GM12878 (cell line): Measurements from ENCODE around the gene THUMPD3. TPM values are rescaled to one million over a fixed set of nuclear protein-coding genes. Genes with fewer than 3 reads are reported as not detected.
A peak's percentile ranks its signal among the peaks of the same experiment; 100 is the strongest.

ENCODE experiments used
- ATAC-seq: fragments of 200-7000 bp; cut with Tn5 transposase; 3 replicates; pipeline ENCODE4 v1.9.1; 2020; ENCODE audit warnings: mild to moderate bottlenecking, moderate library complexity
- BruUV-seq: library from RNA; stranded (reverse); fragments of 400-500 nt; replicated peaks from 2 replicates; lab custom pipeline; 2021; lab: Mats Ljungman, UMichigan
- CTCF ChIA-PET: fragments of 300-600 bp; sonication (Branson Sonifier 250); formaldehyde crosslinking; extraction: SDS; loops from one replicate; lab custom pipeline; 2021; ENCODE audit warnings: inconsistent platforms; lab: Yijun Ruan, JAX
- POLR2A ChIA-PET: fragments of 350-600 bp; formaldehyde crosslinking; extraction: SDS; loops from one replicate; lab custom pipeline; 2021; ENCODE audit warnings: inconsistent platforms; lab: Charles Lee
- RAD21 ChIA-PET: fragments of 300-600 bp; sonication (Branson Sonifier 250); formaldehyde crosslinking; loops from one replicate; lab custom pipeline; 2023; ENCODE audit warnings: antibody characterized with exemption; ENCODE audit not compliant: unreplicated experiment; lab: Charles Lee
- SMC1A ChIA-PET: fragments of 300-600 bp; sonication (Branson Sonifier 250); formaldehyde crosslinking; loops from one replicate; lab custom pipeline; 2023; ENCODE audit not compliant: unreplicated experiment, uncharacterized antibody; lab: Charles Lee
- DNase-seq: peaks from one replicate; pipeline ENCODE4 v3.0.0-alpha.2; 2011; ENCODE audit warnings: low read depth, low spot score
- FAIRE-seq: peaks from 3 replicates; lab custom pipeline; 2011; peaks lifted over from hg19 to GRCh38; lab: Jason Lieb, UNC
- H2AFZ ChIP-seq: 2 replicates; pipeline ENCODE4 v1.6.0; 2011; ENCODE audit warnings: low read depth, low read length, control low read depth; ENCODE audit not compliant: control insufficient read depth
- H3K27ac ChIP-seq: 2 replicates; pipeline ENCODE4 v1.5.1; 2011; ENCODE audit warnings: control low read depth; ENCODE audit not compliant: control insufficient read depth, insufficient read depth
- H3K27me3 ChIP-seq, 2 experiments: replicated peaks in 1 of 2; 2 replicates each; pipeline versions ENCODE4 v1.6.0 to v1.6.1; 2011; ENCODE audit warnings: low read length in 1 of 2; ENCODE audit not compliant: control insufficient read depth in 2 of 2, insufficient read depth in 2 of 2
- H3K36me3 ChIP-seq, 2 experiments: 2 replicates each; pipeline ENCODE4 v1.5.1; 2011; ENCODE audit warnings: low read length in 1 of 2; ENCODE audit not compliant: control insufficient read depth in 2 of 2, insufficient read depth in 2 of 2
- H3K4me1 ChIP-seq: 2 replicates; pipeline ENCODE4 v1.6.1; 2011; ENCODE audit warnings: mild to moderate bottlenecking, low read length, moderate library complexity, mixed read lengths; ENCODE audit not compliant: control insufficient read depth, insufficient read depth
- H3K4me2 ChIP-seq: 2 replicates; pipeline ENCODE4 v1.6.0; 2011; ENCODE audit warnings: control low read depth; ENCODE audit not compliant: control insufficient read depth, insufficient read depth
- H3K4me3 ChIP-seq: fragments of 200-600 bp; sonication (generic); 2 replicates; pipeline ENCODE4 v1.5.1; 2016
- H3K79me2 ChIP-seq: 2 replicates; pipeline ENCODE4 v1.6.0; 2011; ENCODE audit warnings: low read length; ENCODE audit not compliant: control insufficient read depth, insufficient read depth
- H3K9ac ChIP-seq: 2 replicates; pipeline ENCODE4 v1.8.0; 2011; ENCODE audit warnings: low read length, control low read depth, mixed read lengths; ENCODE audit not compliant: control insufficient read depth, insufficient read depth
- H3K9me3 ChIP-seq: replicated peaks from 3 replicates; pipeline ENCODE4 v1.5.1; 2011; ENCODE audit warnings: mild to moderate bottlenecking, low read length; ENCODE audit not compliant: control insufficient read depth, insufficient read depth
- H4K20me1 ChIP-seq: 2 replicates; pipeline ENCODE4 v1.6.0; 2011; ENCODE audit not compliant: control insufficient read depth, insufficient read depth
- LARP7 ChIP-seq: fragments of 450-650 bp; IDR thresholded peaks from 2 replicates; pipeline ENCODE4 v1.6.1; 2017; ENCODE audit warnings: mild to moderate bottlenecking
- PAX5 ChIP-seq: IDR thresholded peaks from 2 replicates; pipeline ENCODE4 v1.6.1; 2011; ENCODE audit warnings: low read depth, low read length, borderline replicate concordance
- POLR2AphosphoS2 ChIP-seq: IDR thresholded peaks from 2 replicates; pipeline ENCODE4 v1.6.1; 2011; ENCODE audit warnings: low read depth, mild to moderate bottlenecking, low read length, improper control_type of control experiment, moderate library complexity
- SMAD1 ChIP-seq: fragments of 450-650 bp; IDR thresholded peaks from 2 replicates; pipeline ENCODE4 v1.6.1; 2018; ENCODE audit warnings: mild to moderate bottlenecking, low read depth; ENCODE audit not compliant: partially characterized antibody
- SREBF2 ChIP-seq: IDR thresholded peaks from 2 replicates; pipeline ENCODE4 v1.6.1; 2012; ENCODE audit warnings: mild to moderate bottlenecking, low read length
- ZNF384 ChIP-seq: IDR thresholded peaks from 2 replicates; pipeline ENCODE4 v1.6.1; 2012; ENCODE audit warnings: low read depth, mild to moderate bottlenecking, low read length, improper control_type of control experiment, borderline replicate concordance
- WGBS: methylation state at CpG from one replicate; pipeline ENCODE4 v1.1.6; 2016; ENCODE audit warnings: low lambda C conversion rate; ENCODE audit not compliant: insufficient replicate concordance, insufficient coverage; ENCODE audit errors: missing lambda C conversion rate; 5-methylcytosine and 5-hydroxymethylcytosine counted together
- in situ Hi-C: fragments of 300-500 bp; cut with MboI; formaldehyde crosslinking; loops from 9 replicates; pipeline ENCODE4 v1.14.3; 2018; ENCODE audit warnings: mixed read lengths
- intact Hi-C: fragments of 100-400 bp; cut with micrococcal nuclease; formaldehyde crosslinking; loops from one replicate; pipeline ENCODE4 v1.14.2; 2022; ENCODE audit not compliant: unreplicated experiment
- polyA plus RNA-seq, 11 experiments: library from polyadenylated mRNA; depleted of rRNA in 4 of 11; unstranded in 6 of 11; stranded (reverse) in 5 of 11; fragments of >200 nt; fragmentation: Nextera tagmentation in 4 of 11; fragmentation: Illumina TruSeq in 1 of 11; extraction: Ambion mirVana in 4 of 11; extraction: Trizol in 1 of 11; gene quantifications; 1 replicate in 1 of 11; 2 replicates in 10 of 11; pipeline versions ENCODE4 v1.2.1 to v1.2.3, GENCODE V29; 2011 to 2016; ENCODE audit warnings: inconsistent platforms in 2 of 11, missing spikeins in 2 of 11, low read depth in 1 of 11
- total RNA-seq, 4 experiments: library from RNA; depleted of rRNA in 3 of 4; stranded (reverse); fragments of >200 nt in 3 of 4; fragmentation: Illumina TruSeq in 1 of 4; extraction: Trizol in 1 of 4; gene quantifications; 2 replicates each; pipeline versions ENCODE4 v1.2.1 to v1.2.3, GENCODE V29; 2013 to 2021

Gene THUMPD3
- total and polyA plus RNA-seq, 10 of the 15 experiments (the other 5 are each of a cell fraction or from before 2014, with no cell fraction given), result 28.7 to 47.4 (median 41.8) TPM

- Histone ChIP-seq H3K9me3 (no peaks in the 10 kb centered on the region), H3K27ac (no peak overlapping the region), H3K4me1 (peaks cover 4% of the 10 kb centered on the region; the same call in 1 of the 2 replicates), H3K79me2 (peaks cover 98% of the 10 kb centered on the region), H3K4me3 (no peak overlapping the region), H3K9ac (no peak overlapping the region), H2AFZ (no peak overlapping the region), H3K27me3 (no peaks in the 10 kb centered on the region), H4K20me1 (peaks cover 8% of the 10 kb centered on the region), H3K4me2 (no peak overlapping the region), H3K36me3 (peaks cover 0 to 10% of the 10 kb centered on the region in 2 experiments)
- FAIRE-seq, result no peak
- TF ChIP-seq POLR2AphosphoS2 (no peak), SMAD1 (no peak), LARP7 (no peak)
- no TSS peak for BruUV-seq
- CTCF ChIA-PET, result interaction anchor here (0.6 to 1.3 kb wide), 3 partner anchors 8 to 439 kb away, joined by 3 read pairs; no protein-coding TSS in a partner anchor
- SMC1A ChIA-PET, result interaction anchor here (1.6 to 1.7 kb wide), 2 partner anchors 8 to 16 kb away, joined by 4 to 12 read pairs; no protein-coding TSS in a partner anchor
- 91% methylated on average over 1 of the region's 1 CpG for WGBS
- no peak for DNase-seq
- in situ Hi-C loops (no loop called here), intact Hi-C loops (no loop called here)
- RAD21 ChIA-PET, result interaction anchor here (1.2 kb wide), 1 partner anchor 82 kb away, joined by 3 read pairs; no protein-coding TSS in a partner anchor
- POLR2A ChIA-PET, result interaction anchor here (0.7 to 2.8 kb wide), 3 partner anchors 12 to 34 kb away, joined by 3 to 18 read pairs (median 9); partner anchors contain the start of gene SETD5
- no peak for ATAC-seq
Observed at GRCh38 chr3:9411302-9411701, 48.4 kb downstream of the THUMPD3 start.

- Histone ChIP-seq H3K4me3 (no peak overlapping the region), H3K4me2 (no peak overlapping the region; the same call in 1 of the 2 replicates)
- intact Hi-C loops, result no loop called here
- SMC1A ChIA-PET, result interaction anchor here (1.1 kb wide), 1 partner anchor 10 kb away, joined by 3 read pairs; no protein-coding TSS in a partner anchor
- TF ChIP-seq ZNF384 (peak; percentile 54), PAX5 (no peak), SREBF2 (no peak)
- TF ChIP-seq, all 136 proteins: peak for 1
- no peak overlapping the region for H2AFZ ChIP-seq
- RAD21 ChIA-PET, result no interaction called here
- no peak for ATAC-seq
- no peak overlapping the region for H3K27ac ChIP-seq
- CTCF ChIA-PET, result no interaction called here
- H3K79me2 ChIP-seq, result peaks cover 99% of the 10 kb centered on the region
- 100% methylated on average over 1 of the region's 1 CpG for WGBS
- peaks cover 4% of the 10 kb centered on the region; the same call in 1 of the 2 replicates for H3K4me1 ChIP-seq
- peaks cover 0 to 15% of the 10 kb centered on the region in 2 experiments for H3K36me3 ChIP-seq
- H3K9ac ChIP-seq, result no peak overlapping the region
- BruUV-seq, result no TSS peak
- no peaks in the 10 kb centered on the region for H3K9me3 ChIP-seq
- POLR2A ChIA-PET, result no interaction called here
- H4K20me1 ChIP-seq, result peaks cover 8% of the 10 kb centered on the region
- no peak for DNase-seq
- no peak for FAIRE-seq
- in situ Hi-C loops, result no loop called here
- H3K27me3 ChIP-seq, result no peaks in the 10 kb centered on the region
Observed at GRCh38 chr3:9412293-9412692, 49.4 kb downstream of the THUMPD3 start.
